Activated CD4-positive, alpha-beta memory T cell treated with anti-CD3 and anti-CD28 coated beads, Interleukin-2, amount 10 ng/mL, durations not matched to agents 7 days and 5 days (primary cell): ENCODE data around the gene SNED1. TPM values are rescaled to one million over a fixed set of nuclear protein-coding genes. Genes with fewer than 3 reads are reported as not detected.

Source experiments
- CTCF ChIA-PET: fragments of 350-600 bp; sonication (Branson Sonifier 250); formaldehyde crosslinking; loops from one replicate; lab custom pipeline; 2021; ENCODE audit warnings: antibody characterized with exemption, inconsistent platforms; lab: Charles Lee
- POLR2A ChIA-PET: fragments of 350-600 bp; sonication (Branson Sonifier 250); formaldehyde crosslinking; loops from one replicate; lab custom pipeline; 2021; ENCODE audit warnings: antibody characterized with exemption; lab: Charles Lee
- DNase-seq: peaks from one replicate; pipeline ENCODE4 v3.0.0-alpha.2; 2020
- H3K27ac Mint-ChIP-seq: one replicate; pipeline ENCODE4 v1.8.0; 2021; ENCODE audit warnings: mild to moderate bottlenecking, mixed read lengths
- H3K27me3 Mint-ChIP-seq: one replicate; pipeline ENCODE4 v1.8.0; 2021; ENCODE audit warnings: mixed read lengths
- H3K36me3 Mint-ChIP-seq: one replicate; pipeline ENCODE4 v1.8.0; 2021; ENCODE audit warnings: low read depth, mixed read lengths
- H3K4me1 Mint-ChIP-seq: one replicate; pipeline ENCODE4 v1.8.0; 2021; ENCODE audit warnings: mixed read lengths
- H3K4me3 Mint-ChIP-seq: one replicate; pipeline ENCODE4 v1.8.0; 2021; ENCODE audit warnings: mild to moderate bottlenecking, mixed read lengths
- H3K9me3 Mint-ChIP-seq: one replicate; pipeline ENCODE4 v1.8.0; 2021; ENCODE audit warnings: mixed read lengths
- total RNA-seq, 2 experiments: library from RNA; stranded (reverse); gene quantifications; one replicate each; pipeline ENCODE4 v1.2.3, GENCODE V29; 2021

SNED1 gene
- total RNA-seq, 2 experiments from 2014 or later = 32.6 to 34.3 TPM

DNA sequence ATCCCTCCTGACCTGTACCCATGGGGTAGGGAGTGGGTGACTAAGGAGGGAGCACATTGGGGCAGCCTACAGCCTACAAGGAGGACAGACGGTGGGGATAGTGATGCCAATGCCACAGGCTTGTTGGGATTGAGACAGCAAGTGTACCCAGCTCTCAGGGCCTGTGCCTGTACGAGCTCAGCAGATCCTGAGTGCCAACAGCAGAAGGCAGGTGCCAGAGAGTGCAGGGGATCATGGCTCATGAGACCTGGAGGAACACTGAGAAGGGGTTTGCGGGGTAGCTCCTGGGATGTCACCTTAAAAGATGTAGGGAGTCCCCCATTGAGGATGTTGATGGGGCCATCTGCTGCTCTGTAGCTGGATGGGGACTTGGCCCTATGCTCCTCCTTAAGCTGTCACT lies 10.3 kb upstream of the SNED1 start:
- ChIA-PET CTCF (no interaction called here), POLR2A (no interaction called here)
- Mint-ChIP-seq H3K27ac (no peak overlapping the region), H3K4me1 (peaks cover 1% of the 10 kb centered on the region), H3K27me3 (peaks cover 2% of the 10 kb centered on the region), H3K36me3 (no peaks in the 10 kb centered on the region), H3K9me3 (no peaks in the 10 kb centered on the region), H3K4me3 (no peak overlapping the region)
- no peak for DNase-seq

- Mint-ChIP-seq H3K27me3 (peaks cover 2% of the 10 kb centered on the region), H3K4me3 (no peak overlapping the region), H3K27ac (no peak overlapping the region), H3K36me3 (no peaks in the 10 kb centered on the region), H3K9me3 (no peaks in the 10 kb centered on the region), H3K4me1 (peaks cover 1% of the 10 kb centered on the region)
- CTCF ChIA-PET = no interaction called here
- no peak for DNase-seq
- POLR2A ChIA-PET = no interaction called here
These were observed 9.7 kb upstream of the SNED1 start for GRCh38 chr2:240988571-240989271.

DNA sequence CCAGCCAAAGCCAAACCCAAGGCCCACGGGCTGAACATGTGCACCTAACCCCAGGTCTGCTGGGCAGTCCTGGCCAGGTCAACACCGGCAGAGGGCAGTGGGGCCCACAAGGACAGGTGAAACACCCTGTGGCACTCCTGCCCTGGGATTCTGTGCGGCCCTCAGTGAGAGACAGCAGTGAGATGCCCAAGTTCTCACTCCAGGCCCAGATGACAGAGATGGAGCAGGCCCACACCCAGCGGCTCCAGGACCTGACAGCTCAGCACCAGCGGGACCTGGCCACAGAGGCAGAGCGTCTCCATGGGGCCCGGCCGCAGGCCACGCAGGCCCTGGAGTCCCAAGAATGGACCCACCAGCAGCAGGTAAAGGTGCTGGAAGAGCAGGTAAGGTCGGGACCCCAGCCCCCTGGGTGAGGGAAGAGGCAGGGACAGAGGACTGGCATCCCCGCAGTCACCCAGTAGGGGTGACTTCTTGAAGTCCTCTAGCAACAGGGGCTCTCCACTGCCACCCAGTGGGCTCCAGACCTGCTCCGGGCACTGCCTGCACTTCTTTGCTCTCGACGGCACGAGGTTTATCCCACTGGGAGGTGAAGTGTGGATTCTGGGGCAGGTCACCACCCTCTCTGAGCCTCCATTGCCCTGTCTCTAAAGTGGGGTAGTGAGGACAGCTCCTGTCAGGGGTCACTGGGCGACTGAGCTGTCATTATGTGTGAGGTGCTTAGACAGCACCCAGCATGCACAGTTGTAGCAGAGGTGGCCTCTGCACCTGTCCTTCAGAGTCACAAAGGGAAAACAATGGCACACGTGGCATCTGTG lies 8.8 kb upstream of the SNED1 start:
- no peaks in the 10 kb centered on the region for H3K36me3 Mint-ChIP-seq
- H3K27me3 Mint-ChIP-seq = no peaks in the 10 kb centered on the region
- ChIA-PET POLR2A (no interaction called here), CTCF (no interaction called here)
- peaks cover 1% of the 10 kb centered on the region for H3K4me1 Mint-ChIP-seq
- H3K27ac Mint-ChIP-seq = no peak overlapping the region
- H3K9me3 Mint-ChIP-seq = no peaks in the 10 kb centered on the region
- no peak overlapping the region for H3K4me3 Mint-ChIP-seq
- DNase-seq = no peak

DNA sequence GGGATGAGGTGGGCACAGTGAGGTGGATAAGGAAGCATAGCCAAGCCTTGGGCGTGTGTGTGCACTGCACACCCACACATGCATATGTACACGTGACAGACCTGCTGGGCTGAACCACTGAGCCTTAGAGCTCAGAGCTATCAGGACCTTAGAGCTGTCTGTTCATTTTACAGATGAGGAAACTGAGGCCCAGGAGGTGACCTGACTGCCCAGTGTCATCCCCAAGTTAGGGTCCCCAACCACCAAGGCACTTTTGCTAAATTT lies 8.2 kb upstream of the SNED1 start:
- Mint-ChIP-seq H3K27ac (no peak overlapping the region), H3K9me3 (no peaks in the 10 kb centered on the region), H3K27me3 (no peaks in the 10 kb centered on the region), H3K4me1 (peaks cover 1% of the 10 kb centered on the region), H3K4me3 (no peak overlapping the region), H3K36me3 (no peaks in the 10 kb centered on the region)
- CTCF ChIA-PET = no interaction called here
- POLR2A ChIA-PET = no interaction called here
- no peak for DNase-seq

GRCh38 chr2:240990726-240991377 lies 7.6 kb upstream of the SNED1 start:
- H3K27ac Mint-ChIP-seq = no peak overlapping the region
- CTCF ChIA-PET = no interaction called here

GRCh38 chr2:240991378-240992263 lies 6.8 kb upstream of the SNED1 start:
- no peak overlapping the region for H3K27ac Mint-ChIP-seq
- DNase-seq = no peak
- ChIA-PET CTCF (no interaction called here), POLR2A (no interaction called here)
- no peaks in the 10 kb centered on the region for H3K27me3 Mint-ChIP-seq
- no peaks in the 10 kb centered on the region for H3K9me3 Mint-ChIP-seq
- H3K4me3 Mint-ChIP-seq = no peak overlapping the region
- no peaks in the 10 kb centered on the region for H3K36me3 Mint-ChIP-seq
- H3K4me1 Mint-ChIP-seq = peaks cover 1% of the 10 kb centered on the region

More at GRCh38 chr2:240990726-240991377, 7.6 kb upstream of the SNED1 start:
- Mint-ChIP-seq H3K4me3 (no peak overlapping the region), H3K9me3 (no peaks in the 10 kb centered on the region), H3K4me1 (peaks cover 1% of the 10 kb centered on the region), H3K27me3 (no peaks in the 10 kb centered on the region), H3K36me3 (no peaks in the 10 kb centered on the region)
- no peak for DNase-seq
- POLR2A ChIA-PET = no interaction called here

DNA sequence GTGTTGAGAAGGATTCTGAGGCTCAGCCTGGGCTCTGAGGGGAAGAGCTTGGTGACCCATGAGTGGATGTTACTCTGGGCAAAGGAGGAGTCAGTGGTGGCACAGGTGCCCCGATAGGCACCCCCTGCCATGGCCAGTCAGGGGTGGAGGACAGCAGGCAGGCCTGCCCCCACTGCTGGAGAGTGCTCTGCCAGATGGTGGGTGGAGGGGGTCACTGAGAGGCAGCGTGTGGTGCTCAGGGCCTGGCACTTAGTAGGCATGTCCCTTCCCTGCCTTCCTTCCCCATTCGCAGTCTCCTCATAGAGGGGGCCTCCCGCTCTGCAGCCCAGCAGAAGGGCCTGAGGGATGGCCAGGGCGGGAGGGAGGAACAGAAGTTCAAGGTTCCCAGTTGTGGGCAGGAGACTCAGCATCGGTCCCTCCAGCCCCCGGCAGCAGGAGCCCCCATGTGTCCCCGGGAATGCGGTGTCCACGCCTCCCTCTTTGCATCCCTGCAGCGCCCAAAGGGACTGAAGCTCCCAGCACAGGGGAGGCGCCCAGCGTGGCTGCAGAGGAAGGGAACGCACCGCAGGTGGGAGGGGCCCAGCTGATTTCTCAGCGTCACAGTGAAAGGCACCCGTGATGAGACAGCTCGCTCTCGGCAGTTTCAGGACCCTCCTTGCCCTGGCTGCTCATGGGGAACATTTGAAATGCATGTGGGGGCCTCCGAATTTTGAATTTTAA lies 5.7 kb upstream of the SNED1 start:
- no peaks in the 10 kb centered on the region for H3K9me3 Mint-ChIP-seq
- H3K27me3 Mint-ChIP-seq = peaks cover 9% of the 10 kb centered on the region
- H3K4me3 Mint-ChIP-seq = no peak overlapping the region
- ChIA-PET POLR2A (no interaction called here), CTCF (no interaction called here)
- H3K36me3 Mint-ChIP-seq = no peaks in the 10 kb centered on the region
- DNase-seq = no peak
- no peak overlapping the region for H3K27ac Mint-ChIP-seq
- peaks cover 3% of the 10 kb centered on the region for H3K4me1 Mint-ChIP-seq

DNA sequence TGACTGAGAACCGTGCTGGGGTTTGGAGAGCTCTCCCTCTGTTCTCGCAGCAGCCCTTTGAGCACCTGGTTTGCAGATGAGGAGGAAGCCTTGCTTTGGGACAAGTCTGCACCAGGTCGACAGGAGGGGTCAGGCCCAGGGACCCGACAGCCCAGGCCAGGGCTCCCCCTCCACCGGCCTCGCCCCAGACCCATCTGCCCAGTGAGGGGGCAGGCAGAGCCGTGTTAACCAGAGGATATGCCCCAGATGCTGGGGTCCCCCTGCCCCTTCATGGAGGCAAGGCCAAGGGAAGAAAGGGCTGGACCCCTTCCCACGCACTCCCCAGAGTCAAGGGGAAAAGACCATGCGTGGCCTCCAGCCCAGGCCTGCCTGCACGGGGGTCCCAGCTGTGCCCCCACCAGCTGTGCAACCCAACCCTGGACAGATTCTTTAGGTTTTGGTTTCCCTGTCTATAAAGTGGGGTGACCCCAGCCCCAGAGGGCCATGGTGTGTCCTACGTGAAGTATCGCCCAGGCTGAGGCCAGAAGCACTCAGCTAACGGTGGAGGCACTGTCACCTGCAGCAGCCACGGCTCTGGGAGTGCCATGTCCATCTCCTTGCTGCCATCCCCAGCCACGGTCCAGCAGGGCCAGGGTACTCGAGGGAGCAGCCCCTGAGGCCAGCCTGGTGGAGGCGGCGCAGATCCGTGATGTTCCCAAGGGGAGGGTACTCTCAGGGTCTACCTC lies 4.8 kb upstream of the SNED1 start:
- peaks cover 3% of the 10 kb centered on the region for H3K4me1 Mint-ChIP-seq
- peaks cover 9% of the 10 kb centered on the region for H3K27me3 Mint-ChIP-seq
- H3K4me3 Mint-ChIP-seq = no peak overlapping the region
- ChIA-PET POLR2A (no interaction called here), CTCF (no interaction called here)
- no peaks in the 10 kb centered on the region for H3K36me3 Mint-ChIP-seq
- H3K27ac Mint-ChIP-seq = no peak overlapping the region
- H3K9me3 Mint-ChIP-seq = no peaks in the 10 kb centered on the region
- DNase-seq = no peak

DNA sequence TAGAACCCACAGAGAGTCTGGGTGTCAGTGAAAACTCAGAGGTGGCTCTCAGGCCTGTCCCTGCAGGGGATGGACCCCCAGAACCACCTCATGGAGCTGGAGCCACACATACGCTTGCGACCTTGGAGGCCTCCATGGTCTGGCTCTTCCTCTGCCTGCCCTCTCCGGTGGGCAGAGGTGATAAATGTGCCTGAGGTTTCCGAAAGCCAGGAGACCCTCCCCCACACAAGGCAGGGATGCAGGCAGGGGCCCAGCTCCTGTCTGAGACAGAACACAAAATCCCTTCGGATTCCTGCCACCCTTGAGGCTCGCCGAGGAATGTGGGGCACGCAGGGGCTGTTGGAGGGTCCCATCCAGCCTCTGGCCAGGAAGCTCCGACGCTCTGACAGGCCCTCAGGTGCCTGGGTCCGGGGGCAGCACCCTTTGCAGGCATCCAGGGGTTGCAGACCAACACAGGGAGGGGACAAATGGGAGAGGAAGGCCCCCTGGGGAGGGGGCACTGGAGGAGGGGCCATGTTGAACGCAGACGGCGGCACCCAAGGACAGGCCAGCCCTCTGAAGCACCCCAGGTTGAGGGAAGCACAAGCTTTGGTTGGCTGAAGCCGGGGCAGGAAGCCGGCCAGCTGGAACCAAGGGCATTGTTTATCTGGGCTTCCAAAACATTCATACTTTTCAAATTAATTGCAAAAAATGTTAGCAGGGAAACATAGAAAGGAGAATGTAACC lies 4.1 kb upstream of the SNED1 start:
- Mint-ChIP-seq H3K4me1 (peaks cover 3% of the 10 kb centered on the region), H3K27me3 (peaks cover 9% of the 10 kb centered on the region), H3K27ac (no peak overlapping the region), H3K4me3 (no peak overlapping the region), H3K36me3 (no peaks in the 10 kb centered on the region), H3K9me3 (no peaks in the 10 kb centered on the region)
- CTCF ChIA-PET = no interaction called here
- no peak for DNase-seq
- POLR2A ChIA-PET = no interaction called here

DNA sequence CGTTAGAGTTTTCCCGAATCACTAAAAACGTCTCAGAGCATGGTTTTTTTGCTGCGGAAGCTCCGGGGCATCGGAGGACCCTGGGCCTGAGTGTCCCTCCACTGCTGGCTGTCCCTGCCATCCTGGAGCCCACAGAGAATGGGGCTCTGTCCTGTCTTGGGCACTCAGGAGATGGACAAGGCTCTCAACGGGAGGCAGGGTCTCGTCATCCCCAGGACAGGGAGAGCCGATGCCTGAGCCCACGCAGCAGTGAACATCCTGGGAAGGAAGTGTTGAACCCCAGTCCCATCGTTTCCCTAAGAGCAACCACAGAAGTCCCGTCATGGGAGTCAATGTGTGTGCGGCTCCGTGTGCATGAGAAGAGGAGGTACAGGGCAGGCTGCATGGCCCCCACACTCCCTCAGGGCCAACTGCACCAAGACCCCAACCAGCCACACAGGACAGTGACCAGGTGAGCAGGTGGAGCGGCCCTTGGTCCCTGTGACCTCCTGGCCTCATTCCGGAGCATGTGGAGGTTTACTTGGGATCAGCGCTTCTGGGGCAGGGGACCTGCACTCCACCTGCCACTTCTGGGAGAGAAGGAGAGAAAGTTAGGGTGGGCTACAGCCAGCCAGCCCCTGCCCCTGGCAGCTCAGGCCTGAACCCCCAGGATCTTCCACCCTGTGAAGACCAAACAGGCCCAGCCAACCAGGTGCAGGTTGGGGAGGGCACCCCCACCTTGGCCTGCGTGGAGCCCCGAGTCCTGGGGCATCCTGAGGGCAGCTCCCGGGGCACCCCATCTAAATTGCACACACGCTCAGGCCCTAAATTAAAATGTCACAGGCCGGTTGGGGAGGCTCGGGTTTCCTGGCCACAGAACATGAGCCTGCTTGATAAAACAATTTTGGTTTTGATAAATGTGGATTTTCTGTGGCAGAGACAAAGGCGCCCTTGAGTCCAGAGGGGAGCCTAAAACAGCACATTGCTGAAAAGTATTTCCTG lies 3.1 kb upstream of the SNED1 start:
- ChIA-PET POLR2A (no interaction called here), CTCF (no interaction called here)
- Mint-ChIP-seq H3K4me1 (peaks cover 6% of the 10 kb centered on the region), H3K36me3 (no peaks in the 10 kb centered on the region), H3K9me3 (no peaks in the 10 kb centered on the region), H3K27me3 (peaks cover 18% of the 10 kb centered on the region), H3K27ac (no peak overlapping the region), H3K4me3 (no peak overlapping the region)
- DNase-seq = no peak
